GM18867 (cell line): ENCODE results near the gene GAS2L1.

Experiments used
- ATAC-seq: cut with Tn5 transposase; IDR thresholded peaks from one replicate; pipeline ENCODE4 v1.9.1; 2021; ENCODE audit warnings: mild to moderate bottlenecking, moderate library complexity; ENCODE audit not compliant: unreplicated experiment

The GAS2L1 gene

GRCh38 chr22:29325785-29326315 lies 19.4 kb downstream of the GAS2L1 start:
- no peak for ATAC-seq

GRCh38 chr22:29326481-29326880 lies 20.0 kb downstream of the GAS2L1 start:
- ATAC-seq: no peak

GRCh38 chr22:29327089-29327764 lies 20.8 kb downstream of the GAS2L1 start:
- ATAC-seq: no peak

GRCh38 chr22:29328055-29328454 lies 21.6 kb downstream of the GAS2L1 start:
- ATAC-seq: no peak

GRCh38 chr22:29328566-29329500 lies 22.4 kb downstream of the GAS2L1 start:
- no peak for ATAC-seq

- ATAC-seq: no peak
These were observed 23.1 kb downstream of the GAS2L1 start for GRCh38 chr22:29329581-29329980.

- no peak for ATAC-seq
These were observed 23.8 kb downstream of the GAS2L1 start for GRCh38 chr22:29330291-29330690.

GRCh38 chr22:29330753-29331152 lies 24.3 kb downstream of the GAS2L1 start:
- no peak for ATAC-seq

GRCh38 chr22:29331213-29331612 lies 24.8 kb downstream of the GAS2L1 start:
- no peak for ATAC-seq

GRCh38 chr22:29331658-29332300 lies 25.3 kb downstream of the GAS2L1 start:
- ATAC-seq: no peak

- ATAC-seq: no peak
These were observed 26.5 kb downstream of the GAS2L1 start for GRCh38 chr22:29332886-29333496.

GRCh38 chr22:29334148-29334547 lies 27.7 kb downstream of the GAS2L1 start:
- ATAC-seq: no peak

GRCh38 chr22:29334696-29335344 lies 28.4 kb downstream of the GAS2L1 start:
- ATAC-seq: no peak

GRCh38 chr22:29335656-29336055 lies 29.2 kb downstream of the GAS2L1 start:
- ATAC-seq: no peak

- no peak for ATAC-seq
These were observed 30.5 kb downstream of the GAS2L1 start for GRCh38 chr22:29336751-29337490.

GRCh38 chr22:29337631-29338284 lies 31.3 kb downstream of the GAS2L1 start:
- ATAC-seq: no peak

- ATAC-seq: no peak
These were observed 31.9 kb downstream of the GAS2L1 start for GRCh38 chr22:29338398-29338797.

- no peak for ATAC-seq
These were observed 33.2 kb downstream of the GAS2L1 start for GRCh38 chr22:29339381-29340235.
